OCI-M2 (cell line): ENCODE data around the gene ANKS1A.

ENCODE experiments used
- DNase-seq: peaks from one replicate; lab custom pipeline; 2025; ENCODE audit not compliant: unreplicated experiment; lab: John Stamatoyannopoulos, UW

Gene ANKS1A

DNA sequence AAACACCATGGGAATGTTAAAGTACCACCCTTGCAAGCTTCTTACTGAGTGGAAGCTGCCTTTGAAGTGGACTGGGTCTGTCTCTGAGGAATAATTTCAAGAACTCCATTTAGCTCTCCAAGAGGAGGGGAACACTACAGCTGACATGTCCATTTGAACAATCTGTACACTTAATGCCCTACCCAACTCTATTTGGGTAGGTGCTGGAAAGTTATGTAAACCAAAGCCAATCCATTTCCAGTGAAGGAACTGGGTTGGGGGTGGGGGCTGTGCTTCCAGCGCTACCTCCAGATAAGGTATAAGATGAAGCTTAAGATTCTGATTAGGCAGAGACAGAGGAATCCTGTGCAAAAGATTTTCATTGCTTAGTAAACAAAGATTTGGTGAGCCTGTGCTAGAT lies 130.1 kb downstream of the ANKS1A start:
- DNase-seq = no peak

GRCh38 chr6:35019831-35020230 lies 130.8 kb downstream of the ANKS1A start:
- DNase-seq = no peak

GRCh38 chr6:35021004-35021403 lies 131.9 kb downstream of the ANKS1A start:
- DNase-seq = no peak

DNA sequence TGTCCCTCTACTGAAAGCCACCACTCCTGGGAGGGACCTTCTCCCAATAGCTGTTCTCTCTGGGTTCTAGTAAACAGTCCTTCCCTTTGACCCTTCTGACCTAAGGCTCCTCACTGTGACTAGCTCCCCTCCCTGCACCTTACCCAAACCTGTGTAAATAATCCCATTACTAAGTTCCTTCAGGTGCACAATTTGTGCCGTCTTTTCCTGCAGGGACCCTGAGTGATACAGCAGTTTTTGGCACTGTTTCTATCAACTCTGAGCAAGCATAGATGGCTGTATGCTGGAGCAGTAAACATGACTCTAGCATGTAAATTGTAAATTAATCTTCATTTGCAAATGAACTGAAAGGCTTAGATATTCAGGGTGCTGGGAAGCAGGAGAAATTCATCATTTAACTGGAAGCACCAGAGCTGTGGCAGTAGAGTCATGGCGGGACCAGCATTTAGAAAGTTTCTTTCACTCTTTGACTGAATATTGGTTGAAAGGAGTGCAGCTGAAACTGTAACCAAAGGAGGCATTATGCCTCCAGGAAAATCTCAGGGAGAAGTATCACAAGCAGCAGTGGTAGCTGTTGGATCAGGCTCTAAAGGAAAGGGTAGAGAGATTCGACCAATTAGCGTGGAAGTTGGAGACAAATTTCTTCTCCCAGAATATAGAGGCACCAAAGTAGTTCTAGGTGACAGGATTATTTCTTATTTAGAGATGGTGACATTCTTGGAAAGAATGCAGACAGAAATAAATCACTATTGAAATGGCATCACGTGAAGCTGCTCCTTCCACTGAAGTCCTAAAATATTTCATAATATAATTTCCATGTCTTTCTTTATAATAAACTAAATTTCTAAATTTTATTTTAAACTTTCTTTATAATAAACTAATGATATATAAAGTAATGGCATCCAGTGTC lies 134.3 kb downstream of the ANKS1A start:
- no peak for DNase-seq

DNA sequence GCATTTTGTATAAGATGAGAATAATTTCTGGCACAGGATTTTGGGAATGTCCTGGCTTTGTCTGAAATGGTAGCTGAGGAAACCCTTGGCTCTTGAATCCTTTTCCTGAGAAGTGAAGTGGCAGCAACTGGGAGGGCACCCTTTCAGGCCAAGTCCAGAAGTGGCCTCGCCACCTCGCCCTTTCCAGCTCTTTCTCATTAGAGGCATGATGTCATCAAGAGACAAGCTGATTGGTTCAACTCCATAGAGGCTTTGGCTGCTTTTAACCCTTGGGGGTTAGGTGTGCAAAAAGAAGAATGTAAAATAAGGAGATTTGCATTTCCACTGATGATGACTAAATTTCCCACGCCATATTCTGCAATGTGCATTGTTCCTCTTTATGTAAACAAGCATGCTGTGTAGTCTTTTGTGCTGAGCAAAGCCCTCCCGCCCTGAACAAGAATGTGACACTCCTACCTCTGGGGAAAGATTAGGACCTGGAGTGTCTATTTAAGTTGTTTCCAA lies 135.5 kb downstream of the ANKS1A start:
- DNase-seq = no peak

- DNase-seq = no peak
These were observed 136.5 kb downstream of the ANKS1A start for GRCh38 chr6:35025232-35026188.

DNA sequence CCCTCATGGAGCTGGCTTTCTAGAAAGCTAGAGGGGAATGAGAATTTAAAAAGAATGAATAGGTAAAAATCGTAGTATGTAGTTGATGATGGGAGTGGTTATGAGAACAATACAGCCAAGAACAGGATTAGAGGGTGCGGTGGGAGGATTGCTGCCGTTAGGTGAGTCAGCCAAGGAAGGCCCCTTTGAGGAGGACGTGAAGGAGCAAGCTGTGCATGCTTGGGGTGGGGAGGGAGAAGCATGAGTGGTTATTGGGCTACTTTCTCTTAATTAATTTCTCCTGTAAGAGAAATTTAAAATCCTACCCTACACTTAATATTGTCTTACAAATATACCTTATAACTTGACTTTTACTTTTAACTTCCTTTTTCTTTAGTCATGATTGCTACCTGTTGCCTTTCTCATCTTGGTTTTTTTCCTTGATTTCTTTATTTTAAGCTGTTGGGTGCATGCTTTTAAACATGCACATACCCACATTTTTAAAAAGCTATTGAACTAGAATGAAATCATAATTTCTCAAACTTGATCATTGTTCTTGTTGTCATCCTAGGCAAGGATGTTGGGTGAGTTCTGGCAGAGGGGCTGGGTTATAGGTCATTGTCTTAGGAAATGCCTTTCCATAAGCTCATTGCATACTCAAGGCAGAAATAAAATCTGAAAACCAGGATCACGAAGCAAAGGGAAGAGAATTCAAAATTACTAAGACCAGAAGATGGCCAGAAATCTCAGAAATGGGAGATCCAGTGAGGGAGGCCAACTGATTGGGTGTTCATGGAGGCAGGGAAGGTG lies 137.6 kb downstream of the ANKS1A start:
- DNase-seq = no peak

- no peak for DNase-seq
These were observed 138.8 kb downstream of the ANKS1A start for GRCh38 chr6:35027807-35028206.

- DNase-seq = no peak
These were observed 140.0 kb downstream of the ANKS1A start for GRCh38 chr6:35028781-35029769.

DNA sequence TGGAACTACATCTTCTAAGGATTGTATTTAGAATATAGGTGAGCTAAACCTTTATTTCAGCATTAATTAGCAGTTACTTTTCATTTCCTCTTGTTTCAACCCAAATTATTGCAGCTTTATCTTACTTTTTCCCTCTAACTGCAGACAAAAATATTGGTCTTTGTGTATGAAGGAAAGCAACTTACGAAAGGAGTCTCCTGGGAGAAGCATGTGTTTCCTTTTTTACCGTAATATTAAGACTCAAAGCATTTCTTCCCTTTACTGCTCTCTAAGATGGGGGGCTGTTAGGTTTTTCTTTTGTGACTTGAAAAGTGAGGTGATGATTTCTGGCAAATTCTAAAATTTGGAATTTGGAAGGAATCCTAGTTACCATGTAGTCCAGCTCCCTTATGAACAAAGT lies 141.0 kb downstream of the ANKS1A start:
- no peak for DNase-seq

DNA sequence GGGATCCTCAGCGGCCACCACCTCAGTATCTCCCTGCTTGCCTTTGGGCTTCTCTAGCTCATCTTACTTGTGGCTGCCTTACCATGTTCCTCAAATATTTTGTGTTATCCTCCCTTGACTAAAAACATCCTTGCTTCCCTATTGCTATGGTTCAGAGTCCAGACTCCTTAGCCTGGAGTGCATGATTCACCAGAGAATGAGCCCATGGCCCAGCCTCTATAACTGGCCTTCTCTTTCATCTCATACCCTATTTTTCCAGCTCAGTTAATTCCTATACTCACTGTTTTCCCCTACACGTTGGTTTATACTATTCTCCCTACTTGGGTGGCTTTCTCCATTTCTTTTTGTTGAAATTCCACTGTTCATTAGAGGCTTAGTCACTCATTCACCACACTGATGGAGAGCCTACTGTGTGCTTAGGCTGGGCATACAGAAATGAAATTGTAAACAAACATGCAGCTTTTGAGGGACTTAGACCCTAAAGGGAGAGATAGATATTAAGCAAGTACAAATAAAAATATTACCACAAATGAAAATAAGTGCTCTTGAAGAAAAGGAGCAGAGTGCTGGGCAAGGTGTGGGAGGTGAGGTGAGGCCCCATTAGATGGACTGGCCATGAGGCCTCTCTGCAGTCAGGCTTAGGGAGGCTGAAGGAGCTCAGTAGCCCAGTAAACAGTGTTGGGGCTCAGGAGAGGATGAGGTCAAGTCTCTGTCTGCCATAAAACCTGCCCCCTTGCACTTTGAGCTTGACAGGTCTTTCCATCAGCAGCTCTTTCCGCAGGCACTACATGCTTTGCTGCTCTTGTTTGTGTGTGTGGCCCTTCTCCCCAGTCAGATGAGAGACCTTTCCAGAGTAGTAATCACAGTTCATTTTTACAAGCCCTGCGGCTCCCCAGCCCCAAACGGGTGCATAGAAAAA lies 142.8 kb downstream of the ANKS1A start:
- DNase-seq = no peak

DNA sequence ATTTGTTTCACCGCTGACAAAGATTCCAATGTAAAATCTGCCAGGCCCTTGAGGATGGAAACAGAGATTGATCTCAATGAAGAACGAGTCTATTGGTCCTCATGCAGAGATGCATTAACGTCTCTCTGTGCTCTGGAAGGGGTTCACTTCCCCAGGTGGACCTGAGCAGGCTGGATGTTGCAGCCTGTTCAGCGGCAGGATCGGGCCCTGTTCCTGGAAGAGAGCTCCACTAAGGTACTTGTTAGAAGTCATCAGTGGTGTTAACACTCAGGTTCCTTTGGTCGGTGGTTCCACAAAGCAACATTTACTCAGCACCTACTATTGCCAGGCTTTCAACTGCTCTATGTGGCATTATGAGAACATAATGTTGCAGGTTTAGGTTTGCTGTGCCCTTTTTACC lies 144.6 kb downstream of the ANKS1A start:
- DNase-seq = no peak

GRCh38 chr6:35034411-35035191 lies 145.5 kb downstream of the ANKS1A start:
- no peak for DNase-seq

DNA sequence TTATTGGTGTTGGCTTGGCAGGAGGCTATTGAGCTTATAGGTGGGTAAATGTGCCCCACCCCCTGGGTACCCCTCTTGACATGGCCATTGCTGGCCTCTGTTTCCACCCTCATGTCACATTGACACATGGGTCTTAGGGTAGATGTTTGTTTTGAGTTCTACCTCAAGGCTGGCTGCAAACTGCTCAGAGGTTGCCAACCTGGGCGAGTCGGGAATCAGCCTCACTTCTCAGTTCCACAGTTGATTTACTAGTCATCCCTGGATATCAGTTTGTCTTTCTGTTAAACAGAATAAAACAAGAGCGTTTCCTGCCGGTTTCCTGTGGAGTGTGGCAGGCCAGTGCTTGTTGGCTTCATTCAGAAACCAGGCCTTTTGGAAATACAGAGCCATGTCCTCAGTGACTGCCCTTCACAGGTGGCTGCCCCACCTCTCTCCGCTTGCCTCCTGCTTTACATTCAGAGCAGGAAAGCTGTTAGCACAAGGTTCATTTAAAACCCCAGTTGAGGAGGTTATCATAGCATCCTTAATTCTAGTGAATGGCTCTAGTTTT lies 146.5 kb downstream of the ANKS1A start:
- DNase-seq = no peak

GRCh38 chr6:35036059-35036827 lies 147.2 kb downstream of the ANKS1A start:
- DNase-seq = no peak

- no peak for DNase-seq
These were observed 148.0 kb downstream of the ANKS1A start for GRCh38 chr6:35036828-35037663.
